Left ventricle myocardium inferior (tissue), 1 donor: ENCODE measurements around the gene BMAL1. TPM values are rescaled to one million over a fixed set of nuclear protein-coding genes. Genes with fewer than 3 reads are reported as not detected.

Experiments
- DNase-seq: peaks from one replicate; pipeline ENCODE4 v3.0.0-alpha.2; 2020
- H3K27ac ChIP-seq: fragments of 200-600 bp; replicated peaks from 2 replicates; pipeline ENCODE4 v1.8.0; 2021
- H3K27me3 ChIP-seq: fragments of 200-600 bp; 2 replicates; pipeline ENCODE4 v1.8.0; 2021; ENCODE audit warnings: low read depth
- H3K36me3 ChIP-seq: fragments of 200-600 bp; 2 replicates; pipeline ENCODE4 v1.8.0; 2021
- H3K4me1 ChIP-seq: fragments of 200-600 bp; 2 replicates; pipeline ENCODE4 v1.8.0; 2021
- H3K4me3 ChIP-seq: fragments of 200-600 bp; 2 replicates; pipeline ENCODE4 v1.8.0; 2021; ENCODE audit warnings: mild to moderate bottlenecking, moderate library complexity
- H3K9me3 ChIP-seq: fragments of 200-600 bp; replicated peaks from 2 replicates; pipeline ENCODE4 v1.8.0; 2021
- CTCF ChIP-seq: fragments of 200-600 bp; IDR thresholded peaks from 2 replicates; pipeline ENCODE4 v1.8.0; 2021; ENCODE audit warnings: antibody characterized with exemption, mild to moderate bottlenecking, borderline replicate concordance
- intact Hi-C: fragments of 100-400 bp; cut with micrococcal nuclease; formaldehyde crosslinking; loops from one replicate; pipeline ENCODE4 v1.11.0; 2022
- total RNA-seq: library from RNA; stranded (reverse); fragmentation: NEBNext Ultra II Directional; extraction: Animal tissue kit (Norgen Biotek cat#: 25700); gene quantifications from one replicate; pipeline ENCODE4 v1.2.1, GENCODE V29; 2021
- donor health status: DM: no; HTN: yes; CAD: no; lungs with severe emphysema.

Gene BMAL1
- total RNA-seq, 1 donor from 2014 or later: 7.1 TPM

DNA sequence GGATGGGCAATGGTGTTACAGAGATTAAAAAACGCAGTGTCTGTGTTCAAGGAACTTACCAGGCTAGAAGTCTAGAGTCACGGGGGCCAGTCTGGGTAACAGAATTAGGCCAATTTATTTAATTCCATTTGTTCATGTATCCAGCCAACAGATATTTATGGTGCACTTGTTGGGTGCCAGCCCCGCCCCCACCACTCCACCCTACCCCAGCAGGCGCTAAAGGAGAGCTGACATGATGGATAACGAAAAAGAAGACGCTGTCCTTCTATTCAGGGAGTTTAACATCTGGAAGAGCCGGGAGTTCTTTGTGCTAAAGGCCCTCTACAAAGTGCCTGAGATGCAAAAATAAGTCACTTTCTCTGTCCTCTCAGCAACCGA, 1.1 kb upstream of the BMAL1 start:
- peak overlapping the region; percentile 100 for H3K4me3 ChIP-seq
- no peaks in the 10 kb centered on the region for H3K27me3 ChIP-seq
- peaks cover 50% of the 10 kb centered on the region for H3K4me1 ChIP-seq
- no peaks in the 10 kb centered on the region for H3K9me3 ChIP-seq
- intact Hi-C loops: no loop called here
- peak overlapping the region; percentile 91 for H3K27ac ChIP-seq
- H3K36me3 ChIP-seq: no peaks in the 10 kb centered on the region
- no peak for DNase-seq
- no peak for TF ChIP-seq CTCF

GRCh38 chr11:13276832-13277767, 490 bp upstream of the BMAL1 start:
- intact Hi-C loops: no loop called here
- Histone ChIP-seq H3K4me3 (peak overlapping the region; percentile 100), H3K27me3 (no peaks in the 10 kb centered on the region), H3K36me3 (no peaks in the 10 kb centered on the region), H3K27ac (peak overlapping the region; percentile 91), H3K4me1 (peaks cover 56% of the 10 kb centered on the region), H3K9me3 (no peaks in the 10 kb centered on the region)
- no peak for TF ChIP-seq CTCF
- DNase-seq: peak; percentile 98

DNA sequence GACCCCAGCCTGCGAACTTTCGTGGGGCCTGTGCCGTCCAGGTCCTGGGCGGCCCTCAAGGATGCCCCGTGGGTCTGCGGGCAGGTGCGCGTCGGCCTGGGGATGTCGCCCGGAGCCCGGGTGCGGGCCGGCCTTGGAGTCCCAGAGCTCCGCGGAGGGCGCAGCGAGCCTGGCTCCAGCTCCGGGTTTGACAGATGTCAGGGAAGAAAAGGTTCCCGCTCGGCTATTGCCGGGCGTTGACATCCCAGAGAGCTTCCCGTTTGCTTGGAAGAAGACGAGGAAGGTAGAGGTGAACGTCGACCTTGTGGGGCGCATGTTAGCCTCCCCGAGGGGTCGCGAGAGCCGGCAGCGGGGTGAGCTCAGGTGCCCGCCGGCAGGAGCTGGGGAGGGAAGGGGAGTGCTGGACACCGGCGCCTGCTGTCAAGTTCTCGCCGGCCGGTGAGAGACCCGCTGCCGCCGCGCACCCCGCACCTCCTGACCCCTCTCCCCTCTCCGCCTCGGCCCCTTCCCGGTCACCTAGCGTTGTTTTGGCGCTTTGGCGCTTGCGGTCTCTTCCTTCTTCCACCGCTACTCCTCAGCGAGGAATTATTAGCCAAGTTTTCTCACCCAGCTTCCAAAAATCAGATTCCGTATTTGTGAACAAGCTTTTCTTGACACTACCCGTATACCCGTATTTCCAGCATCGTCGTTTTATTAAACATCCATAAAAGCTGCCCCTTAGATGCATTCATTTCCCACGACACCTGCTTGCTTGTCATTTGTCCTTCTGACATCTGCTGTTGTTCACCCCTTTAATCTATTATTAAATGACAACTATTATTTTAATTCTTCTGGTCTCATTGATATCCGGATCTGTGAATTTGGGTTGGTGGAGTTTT, 1.3 kb downstream of the BMAL1 start:
- H3K36me3 ChIP-seq: no peaks in the 10 kb centered on the region
- no peaks in the 10 kb centered on the region for H3K27me3 ChIP-seq
- peak; percentile 18 for DNase-seq
- no peak for TF ChIP-seq CTCF
- H3K9me3 ChIP-seq: no peaks in the 10 kb centered on the region
- H3K27ac ChIP-seq: peak overlapping the region; percentile 91
- H3K4me1 ChIP-seq: peaks cover 69% of the 10 kb centered on the region
- intact Hi-C loops: no loop called here
- H3K4me3 ChIP-seq: peak overlapping the region; percentile 100

- intact Hi-C loops: no loop called here
- DNase-seq: no peak
- Histone ChIP-seq H3K4me3 (peak overlapping the region; percentile 100), H3K4me1 (peaks cover 69% of the 10 kb centered on the region), H3K9me3 (no peaks in the 10 kb centered on the region), H3K27me3 (no peaks in the 10 kb centered on the region), H3K27ac (no peak overlapping the region), H3K36me3 (no peaks in the 10 kb centered on the region)
- TF ChIP-seq CTCF: no peak
Measured at GRCh38 chr11:13279487-13279834, 1.9 kb downstream of the BMAL1 start.

- peaks cover 69% of the 10 kb centered on the region for H3K4me1 ChIP-seq
- no peak for TF ChIP-seq CTCF
- H3K9me3 ChIP-seq: no peaks in the 10 kb centered on the region
- H3K27me3 ChIP-seq: no peaks in the 10 kb centered on the region
- no peak for DNase-seq
- H3K36me3 ChIP-seq: no peaks in the 10 kb centered on the region
- intact Hi-C loops: no loop called here
- no peak overlapping the region for H3K27ac ChIP-seq
- H3K4me3 ChIP-seq: no peak overlapping the region
Measured at GRCh38 chr11:13280092-13280722, 2.6 kb downstream of the BMAL1 start.
